Stimulated activated CD8-positive, alpha-beta memory T cell treated with anti-CD3 and anti-CD28 coated beads, Interleukin-12 subunit alpha, Interleukin-12 subunit beta, amount 100 ng/mL, for 24 hours (primary cell): ENCODE measurements around the gene ZNF77.
"Not testable (repeated sequence)": the region's sequence is repeated elsewhere in the genome, so short reads cannot be mapped to it uniquely, and the experiment has no call there.

Experiments used
- DNase-seq: peaks from one replicate; pipeline ENCODE4 v3.0.0-alpha.2; 2020; ENCODE audit errors: extremely low read depth

The ZNF77 gene

GRCh38 chr19:2917275-2918184, 27.2 kb downstream of the ZNF77 start:
- no peak for DNase-seq

- no peak for DNase-seq
Measured at GRCh38 chr19:2912306-2912705, 32.5 kb downstream of the ZNF77 start.

GRCh38 chr19:2906631-2907195, 38.1 kb downstream of the ZNF77 start:
- no peak for DNase-seq

- DNase-seq: no peak
Measured at GRCh38 chr19:2905918-2906519, 38.8 kb downstream of the ZNF77 start.

- DNase-seq: not testable (repeated sequence)
Measured at GRCh38 chr19:2903326-2903725, 41.4 kb downstream of the ZNF77 start.

- DNase-seq: no peak
Measured at GRCh38 chr19:2902590-2903218, 42.1 kb downstream of the ZNF77 start.

- DNase-seq: peak; percentile 97
Measured at GRCh38 chr19:2900296-2901252, 44.2 kb downstream of the ZNF77 start, which contains the start of gene ZNF57. Gene ZNF57 (plus strand): TSS chr19:2900928. CDS start chr19:2901046, 118 bp downstream.

GRCh38 chr19:2896694-2897093, 48.1 kb downstream of the ZNF77 start:
- no peak for DNase-seq

GRCh38 chr19:2890531-2890930, 54.2 kb downstream of the ZNF77 start:
- DNase-seq: not testable (repeated sequence)

- no peak for DNase-seq
Measured at GRCh38 chr19:2888731-2889224, 56.0 kb downstream of the ZNF77 start.

GRCh38 chr19:2887391-2887914, 57.3 kb downstream of the ZNF77 start:
- no peak for DNase-seq

GRCh38 chr19:2885736-2886135, 59.0 kb downstream of the ZNF77 start:
- no peak for DNase-seq

GRCh38 chr19:2883686-2884439, 60.9 kb downstream of the ZNF77 start:
- DNase-seq: no peak
